PC-3 (cell line): ENCODE measurements around the gene SLC36A1. TPM values are rescaled to one million over a fixed set of nuclear protein-coding genes. Genes with fewer than 3 reads are reported as not detected.

Source experiments
- ATAC-seq: fragments of 200-7000 bp; cut with Tn5 transposase; 2 replicates; pipeline ENCODE4 v1.9.1; 2020; ENCODE audit warnings: mild to moderate bottlenecking, moderate library complexity
- BruUV-seq: library from RNA; stranded (reverse); fragments of 400-500 nt; replicated peaks from 2 replicates; lab custom pipeline; 2021; lab: Mats Ljungman, UMichigan
- CTCF ChIA-PET: fragments of 300-600 bp; sonication (Branson Sonifier 250); formaldehyde crosslinking; loops from one replicate; lab custom pipeline; 2022; ENCODE audit warnings: antibody characterized with exemption; lab: Charles Lee
- POLR2A ChIA-PET: fragments of 300-600 bp; sonication (Branson Sonifier 250); formaldehyde crosslinking; loops from one replicate; lab custom pipeline; 2022; ENCODE audit warnings: antibody characterized with exemption; ENCODE audit not compliant: unreplicated experiment; lab: Charles Lee
- DNase-seq: peaks from one replicate; pipeline ENCODE4 v3.0.0-alpha.2; 2015
- H2AFZ ChIP-seq: fragments of 300-600 bp; sonication (generic); 2 replicates; pipeline ENCODE4 v1.6.0; 2016; ENCODE audit warnings: antibody characterized with exemption, low read length
- H3F3A ChIP-seq: fragments of 300-600 bp; sonication (generic); one replicate; pipeline ENCODE4 v1.6.0; 2017; ENCODE audit warnings: antibody characterized with exemption, low read length, control low read depth, mild to moderate bottlenecking; ENCODE audit not compliant: unreplicated experiment
- H3K27ac ChIP-seq: fragments of 300-600 bp; sonication (generic); 2 replicates; pipeline ENCODE4 v1.5.1; 2016; ENCODE audit warnings: mild to moderate bottlenecking, low read length
- H3K27me3 ChIP-seq: fragments of 300-600 bp; sonication (generic); 2 replicates; pipeline ENCODE4 v1.6.1; 2016; ENCODE audit warnings: low read length, mixed read lengths
- H3K36me3 ChIP-seq: fragments of 300-600 bp; sonication (generic); 2 replicates; pipeline ENCODE4 v1.6.1; 2016; ENCODE audit warnings: low read depth, mixed run types, low read length, mixed read lengths
- H3K4me1 ChIP-seq: fragments of 300-600 bp; sonication (generic); 2 replicates; pipeline ENCODE4 v1.5.1; 2016; ENCODE audit warnings: low read length; ENCODE audit not compliant: insufficient read depth
- H3K4me2 ChIP-seq: fragments of 300-600 bp; sonication (generic); 2 replicates; pipeline ENCODE4 v1.6.0; 2016; ENCODE audit warnings: low read length
- H3K4me3 ChIP-seq: fragments of 300-600 bp; sonication (generic); 2 replicates; pipeline ENCODE4 v1.5.1; 2016; ENCODE audit warnings: mild to moderate bottlenecking, low read length, mixed read lengths
- H3K79me2 ChIP-seq: fragments of 300-600 bp; sonication (generic); 2 replicates; pipeline ENCODE4 v1.6.1; 2017; ENCODE audit warnings: low read length, mixed read lengths
- H3K9ac ChIP-seq: fragments of 300-600 bp; sonication (generic); 2 replicates; pipeline ENCODE4 v1.6.0; 2016; ENCODE audit warnings: mild to moderate bottlenecking, low read length
- H3K9me2 ChIP-seq: fragments of 300-600 bp; sonication (generic); replicated peaks from 2 replicates; pipeline ENCODE4 v1.6.1; 2016; ENCODE audit warnings: mixed run types, low read length, mixed read lengths
- H3K9me3 ChIP-seq: fragments of 300-600 bp; sonication (generic); 2 replicates; pipeline ENCODE4 v1.6.1; 2016; ENCODE audit warnings: low read length, mixed read lengths
- H4K20me1 ChIP-seq: fragments of 300-600 bp; sonication (generic); 2 replicates; pipeline ENCODE4 v1.6.1; 2016; ENCODE audit warnings: low read length, mixed read lengths
- EZH2 ChIP-seq: fragments of 300-600 bp; sonication (generic); IDR thresholded peaks from one replicate; pipeline ENCODE4 v1.6.1; 2017; ENCODE audit warnings: antibody characterized with exemption, mild to moderate bottlenecking, low read length; ENCODE audit not compliant: unreplicated experiment
- EZH2phosphoT487 ChIP-seq: fragments of 300-600 bp; sonication (generic); IDR thresholded peaks from 2 replicates; pipeline ENCODE4 v1.6.1; 2018; ENCODE audit warnings: mild to moderate bottlenecking, antibody characterized with exemption, low read length, borderline replicate concordance
- intact Hi-C: fragments of 100-400 bp; cut with micrococcal nuclease; formaldehyde crosslinking; loops from 2 replicates; pipeline ENCODE4 v1.9.0; 2023
- total RNA-seq: library from RNA; depleted of rRNA; stranded (reverse); fragments of >200 nt; gene quantifications from 2 replicates; pipeline ENCODE4 v1.2.3, GENCODE V29; 2014
- TF ChIP-seq, protein P1 (sequence below): fragments of 300-600 bp; sonication (generic); conservative IDR thresholded peaks from 2 replicates; pipeline ENCODE4 v1.5.1; 2017; ENCODE audit warnings: antibody characterized with exemption, low read depth, mild to moderate bottlenecking, low read length

SLC36A1 gene
- total RNA-seq, 1 experiment from 2014 or later: 3.6 TPM

DNA sequence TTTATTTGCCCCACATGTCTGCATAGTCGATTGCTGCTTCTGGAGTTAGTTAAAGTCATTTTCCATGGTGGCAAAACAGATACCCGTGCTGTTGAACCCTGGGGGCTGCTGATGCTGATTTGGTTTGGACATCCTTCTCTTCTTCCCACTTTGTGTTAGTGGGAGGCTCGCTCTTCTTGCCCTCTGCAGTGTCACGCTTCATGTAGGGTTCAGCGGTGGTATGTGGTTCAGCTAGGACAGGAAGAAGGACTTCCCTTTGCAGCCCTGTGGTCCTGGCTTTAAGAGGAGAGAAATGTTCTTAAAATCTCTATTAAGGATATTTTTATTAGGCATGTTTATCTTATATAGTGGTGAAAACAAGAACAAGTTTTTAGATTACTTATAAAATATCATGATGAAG lies 36.2 kb downstream of the SLC36A1 start:
- DNase-seq: no peak
- Histone ChIP-seq H3F3A (no peaks in the 10 kb centered on the region), H3K36me3 (no peaks in the 10 kb centered on the region; the same call in 1 of the 2 replicates), H3K27me3 (no peaks in the 10 kb centered on the region), H2AFZ (no peak overlapping the region), H3K4me2 (no peak overlapping the region), H3K27ac (no peak overlapping the region), H3K9ac (no peak overlapping the region), H4K20me1 (no peaks in the 10 kb centered on the region), H3K9me3 (no peaks in the 10 kb centered on the region), H3K4me1 (0 out of 2 replicates have a peak, but pooled peaks cover 4% of the 10 kb centered on the region), H3K4me3 (no peak overlapping the region), H3K9me2 (no peaks in the 10 kb centered on the region), H3K79me2 (no peaks in the 10 kb centered on the region)
- BruUV-seq: no TSS peak
- intact Hi-C loops: no loop called here
- ChIA-PET CTCF (interaction anchor here (1.0 kb wide), 1 partner anchor 36 kb away, joined by 3 read pairs; no protein-coding TSS in a partner anchor), POLR2A (no interaction called here)
- no peak for ATAC-seq
- TF ChIP-seq, protein P1, sequence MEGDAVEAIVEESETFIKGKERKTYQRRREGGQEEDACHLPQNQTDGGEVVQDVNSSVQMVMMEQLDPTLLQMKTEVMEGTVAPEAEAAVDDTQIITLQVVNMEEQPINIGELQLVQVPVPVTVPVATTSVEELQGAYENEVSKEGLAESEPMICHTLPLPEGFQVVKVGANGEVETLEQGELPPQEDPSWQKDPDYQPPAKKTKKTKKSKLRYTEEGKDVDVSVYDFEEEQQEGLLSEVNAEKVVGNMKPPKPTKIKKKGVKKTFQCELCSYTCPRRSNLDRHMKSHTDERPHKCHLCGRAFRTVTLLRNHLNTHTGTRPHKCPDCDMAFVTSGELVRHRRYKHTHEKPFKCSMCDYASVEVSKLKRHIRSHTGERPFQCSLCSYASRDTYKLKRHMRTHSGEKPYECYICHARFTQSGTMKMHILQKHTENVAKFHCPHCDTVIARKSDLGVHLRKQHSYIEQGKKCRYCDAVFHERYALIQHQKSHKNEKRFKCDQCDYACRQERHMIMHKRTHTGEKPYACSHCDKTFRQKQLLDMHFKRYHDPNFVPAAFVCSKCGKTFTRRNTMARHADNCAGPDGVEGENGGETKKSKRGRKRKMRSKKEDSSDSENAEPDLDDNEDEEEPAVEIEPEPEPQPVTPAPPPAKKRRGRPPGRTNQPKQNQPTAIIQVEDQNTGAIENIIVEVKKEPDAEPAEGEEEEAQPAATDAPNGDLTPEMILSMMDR: no peak
- no peak for TF ChIP-seq EZH2phosphoT487
- no peak for TF ChIP-seq EZH2

DNA sequence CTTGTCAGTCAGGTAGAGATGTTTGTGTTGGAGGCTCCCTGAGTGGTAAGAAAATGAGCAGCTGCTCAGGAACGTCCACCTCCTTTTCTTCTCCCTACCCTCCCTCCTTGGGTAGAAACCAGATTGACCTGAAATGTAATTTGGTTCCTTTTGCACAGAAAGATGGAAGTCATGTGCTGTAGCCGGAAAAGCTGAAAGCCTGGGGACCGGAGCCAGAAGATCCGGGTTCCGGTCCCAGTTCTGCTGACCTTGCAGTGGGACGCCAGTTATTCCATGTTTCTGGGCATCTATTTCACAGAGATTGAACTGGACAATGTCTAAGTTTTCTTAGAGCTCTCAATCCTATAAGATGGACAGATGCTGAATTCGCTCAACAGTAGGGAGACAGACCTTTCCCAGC lies 40.1 kb downstream of the SLC36A1 start:
- ChIA-PET POLR2A (interaction anchor here (0.7 kb wide), 1 partner anchor 478 kb away, joined by 3 read pairs; no protein-coding TSS in a partner anchor), CTCF (no interaction called here)
- no peaks in the 10 kb centered on the region for H3F3A ChIP-seq
- H2AFZ ChIP-seq: no peak overlapping the region
- H4K20me1 ChIP-seq: no peaks in the 10 kb centered on the region
- ATAC-seq (no peak), DNase-seq (no peak)
- H3K27ac ChIP-seq: no peak overlapping the region
- H3K9ac ChIP-seq: no peak overlapping the region
- H3K4me3 ChIP-seq: no peak overlapping the region
- no peak overlapping the region for H3K4me2 ChIP-seq
- TF ChIP-seq, protein P1: no peak
- TF ChIP-seq EZH2: no peak
- TF ChIP-seq EZH2phosphoT487: no peak
- intact Hi-C loops: no loop called here
- no TSS peak for BruUV-seq
- H3K27me3 ChIP-seq: no peaks in the 10 kb centered on the region
- H3K9me2 ChIP-seq: no peaks in the 10 kb centered on the region
- H3K9me3 ChIP-seq: no peaks in the 10 kb centered on the region
- H3K4me1 ChIP-seq: peaks cover under 1% of the 10 kb centered on the region; the same call in 1 of the 2 replicates
- H3K79me2 ChIP-seq: no peaks in the 10 kb centered on the region
- no peaks in the 10 kb centered on the region for H3K36me3 ChIP-seq

DNA sequence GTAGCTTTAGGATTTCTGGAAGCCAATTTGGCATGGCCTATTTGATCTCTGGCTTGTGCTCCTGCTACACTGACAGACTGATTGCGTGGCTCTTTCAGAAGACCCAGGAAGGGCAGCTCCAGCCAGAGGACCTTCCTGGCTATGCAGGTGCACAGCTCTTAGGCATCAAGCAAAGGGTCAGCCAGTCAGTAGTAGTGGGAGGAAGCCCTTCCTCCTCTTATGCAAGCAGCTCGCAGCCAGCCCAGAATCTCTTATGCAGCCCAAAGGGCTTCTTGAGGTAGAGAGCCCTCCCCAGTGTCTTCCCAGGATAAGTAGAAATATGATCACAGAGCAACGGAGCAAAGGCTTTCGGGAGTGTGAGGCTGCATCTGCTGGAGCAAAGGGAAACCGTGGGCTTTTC lies 43.2 kb downstream of the SLC36A1 start:
- no TSS peak for BruUV-seq
- Histone ChIP-seq H3K27ac (no peak overlapping the region), H3F3A (no peaks in the 10 kb centered on the region), H2AFZ (no peak overlapping the region), H3K4me1 (peaks cover 6% of the 10 kb centered on the region; the same call in 1 of the 2 replicates), H4K20me1 (no peaks in the 10 kb centered on the region), H3K4me2 (no peak overlapping the region), H3K79me2 (no peaks in the 10 kb centered on the region), H3K4me3 (no peak overlapping the region), H3K9me2 (no peaks in the 10 kb centered on the region), H3K27me3 (no peaks in the 10 kb centered on the region), H3K9ac (no peak overlapping the region), H3K9me3 (no peaks in the 10 kb centered on the region), H3K36me3 (no peaks in the 10 kb centered on the region)
- DNase-seq (no peak), ATAC-seq (no peak)
- ChIA-PET POLR2A (no interaction called here), CTCF (no interaction called here)
- TF ChIP-seq EZH2phosphoT487 (no peak), EZH2 (no peak)
- TF ChIP-seq, protein P1: no peak
- intact Hi-C loops: no loop called here
